ENCODE data around the gene INSM2. TPM values are rescaled to one million over a fixed set of nuclear protein-coding genes. Genes with fewer than 3 reads are reported as not detected.

INSM2 gene, protein sequence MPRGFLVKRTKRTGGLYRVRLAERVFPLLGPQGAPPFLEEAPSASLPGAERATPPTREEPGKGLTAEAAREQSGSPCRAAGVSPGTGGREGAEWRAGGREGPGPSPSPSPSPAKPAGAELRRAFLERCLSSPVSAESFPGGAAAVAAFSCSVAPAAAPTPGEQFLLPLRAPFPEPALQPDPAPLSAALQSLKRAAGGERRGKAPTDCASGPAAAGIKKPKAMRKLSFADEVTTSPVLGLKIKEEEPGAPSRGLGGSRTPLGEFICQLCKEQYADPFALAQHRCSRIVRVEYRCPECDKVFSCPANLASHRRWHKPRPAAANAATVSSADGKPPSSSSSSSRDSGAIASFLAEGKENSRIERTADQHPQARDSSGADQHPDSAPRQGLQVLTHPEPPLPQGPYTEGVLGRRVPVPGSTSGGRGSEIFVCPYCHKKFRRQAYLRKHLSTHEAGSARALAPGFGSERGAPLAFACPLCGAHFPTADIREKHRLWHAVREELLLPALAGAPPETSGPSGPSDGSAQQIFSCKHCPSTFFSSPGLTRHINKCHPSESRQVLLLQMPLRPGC
- not detected for total RNA-seq (2021; ENCODE audit: unreplicated experiment)
- not detected for polyA plus RNA-seq (2012; ENCODE audit: insufficient read length)
- Bru-seq, nascent RNA, result percentile 23 among the genes with signal in this experiment
- BruChase-seq, experiment 1, labeled RNA remaining after a 2-hour chase, result percentile 20 among the genes with signal in this experiment
- BruChase-seq, experiment 2, labeled RNA remaining after a 6-hour chase, result percentile 19 among the genes with signal in this experiment
- long read RNA-seq, result 0 reads

GRCh38 chr14:35533357-35534207 lies at the start of gene INSM2:
Gene INSM2, plus strand, starts transcription at chr14:35534164. Its CDS starts 89 bp downstream, at chr14:35534253.
- DNase-seq (ENCODE audit: low read depth, low spot score) (no peak), ATAC-seq (peak; percentile 96)
- Histone ChIP-seq H3K27me3 (ENCODE audit: control insufficient read depth, insufficient read depth, low read length) (peaks cover 18% of the 10 kb centered on the region), H3K27ac (ENCODE audit: low read length) (no peak within 1 kb of the TSS), H3K4me3 (ENCODE audit: low read depth in 2 of 2, low read length in 2 of 2) (peak within 1 kb of the TSS; percentile 61 to 67), H3K9me3 (ENCODE audit: control insufficient read depth, insufficient read depth, low read depth, low read length) (no peaks in the 10 kb centered on the region), H3K36me3 (ENCODE audit: control insufficient read depth, insufficient read depth, low read length) (no peaks in the 10 kb centered on the region), H3K4me1 (ENCODE audit: control insufficient read depth, insufficient read depth, low read length) (no peaks in the 10 kb centered on the region)
- ChIA-PET POLR2A (no interaction called here), CTCF (interaction anchor here (0.7 kb wide), 1 partner anchor 351 kb away, joined by 8 read pairs; no protein-coding TSS in a partner anchor)
- TF ChIP-seq POLR2AphosphoS5 (IDR thresholded peaks at IDR 0.05; ENCODE audit: low read depth, low read length) (no peak), CTCF (IDR thresholded peaks at IDR 0.05) (peak; percentile 7; the same call in 1 of the 2 replicates)
- BruUV-seq (replicated peaks), result no TSS peak
- intact Hi-C loops (cut with micrococcal nuclease; ENCODE audit: unreplicated experiment) (no loop called here), in situ Hi-C loops (cut with HindIII; ENCODE audit: low pct_unique_long_range_greater_than_20kb, low sequenced_read_pairs) (no loop called here)

DNA sequence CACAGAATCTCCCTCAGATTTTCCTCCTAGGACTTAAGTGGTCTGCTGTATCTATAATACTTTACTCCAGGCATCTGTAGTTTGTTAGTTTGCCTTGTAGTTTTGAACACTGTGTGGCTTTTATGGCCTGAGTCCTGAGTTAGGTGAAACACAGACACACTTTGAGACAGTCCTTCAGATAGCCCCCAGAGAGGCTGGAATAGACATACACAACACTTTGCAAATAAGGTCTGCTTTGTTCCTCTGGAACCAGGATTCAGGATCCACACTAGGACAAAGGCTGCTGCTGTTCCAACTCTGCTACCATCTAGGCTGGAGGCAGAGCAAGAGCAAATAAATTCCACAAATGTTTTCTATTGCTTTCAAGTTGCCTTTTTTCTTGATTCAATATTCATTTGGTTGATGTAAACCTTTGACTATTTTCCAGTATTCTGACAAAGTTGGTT lies 41.4 kb upstream of the INSM2 start:
- no TSS peak for BruUV-seq (replicated peaks)
- no peak overlapping the region for H3K27ac ChIP-seq (ENCODE audit: low read length)
- DNase-seq (ENCODE audit: low read depth, low spot score) (no peak), ATAC-seq (no peak)
- ChIA-PET POLR2A (no interaction called here), CTCF (no interaction called here)
- no peak for TF ChIP-seq POLR2AphosphoS5 (IDR thresholded peaks at IDR 0.05; ENCODE audit: low read depth, low read length)
- no peak for TF ChIP-seq TCF7L2 (IDR thresholded peaks at IDR 0.05; ENCODE audit: low read depth, low read length)
- TF ChIP-seq SIN3A (IDR thresholded peaks at IDR 0.05; ENCODE audit: borderline replicate concordance, insufficient read depth, low read depth, low read length), result no peak
- TF ChIP-seq CTCF (IDR thresholded peaks at IDR 0.05), result no peak
- TF ChIP-seq, protein P1, sequence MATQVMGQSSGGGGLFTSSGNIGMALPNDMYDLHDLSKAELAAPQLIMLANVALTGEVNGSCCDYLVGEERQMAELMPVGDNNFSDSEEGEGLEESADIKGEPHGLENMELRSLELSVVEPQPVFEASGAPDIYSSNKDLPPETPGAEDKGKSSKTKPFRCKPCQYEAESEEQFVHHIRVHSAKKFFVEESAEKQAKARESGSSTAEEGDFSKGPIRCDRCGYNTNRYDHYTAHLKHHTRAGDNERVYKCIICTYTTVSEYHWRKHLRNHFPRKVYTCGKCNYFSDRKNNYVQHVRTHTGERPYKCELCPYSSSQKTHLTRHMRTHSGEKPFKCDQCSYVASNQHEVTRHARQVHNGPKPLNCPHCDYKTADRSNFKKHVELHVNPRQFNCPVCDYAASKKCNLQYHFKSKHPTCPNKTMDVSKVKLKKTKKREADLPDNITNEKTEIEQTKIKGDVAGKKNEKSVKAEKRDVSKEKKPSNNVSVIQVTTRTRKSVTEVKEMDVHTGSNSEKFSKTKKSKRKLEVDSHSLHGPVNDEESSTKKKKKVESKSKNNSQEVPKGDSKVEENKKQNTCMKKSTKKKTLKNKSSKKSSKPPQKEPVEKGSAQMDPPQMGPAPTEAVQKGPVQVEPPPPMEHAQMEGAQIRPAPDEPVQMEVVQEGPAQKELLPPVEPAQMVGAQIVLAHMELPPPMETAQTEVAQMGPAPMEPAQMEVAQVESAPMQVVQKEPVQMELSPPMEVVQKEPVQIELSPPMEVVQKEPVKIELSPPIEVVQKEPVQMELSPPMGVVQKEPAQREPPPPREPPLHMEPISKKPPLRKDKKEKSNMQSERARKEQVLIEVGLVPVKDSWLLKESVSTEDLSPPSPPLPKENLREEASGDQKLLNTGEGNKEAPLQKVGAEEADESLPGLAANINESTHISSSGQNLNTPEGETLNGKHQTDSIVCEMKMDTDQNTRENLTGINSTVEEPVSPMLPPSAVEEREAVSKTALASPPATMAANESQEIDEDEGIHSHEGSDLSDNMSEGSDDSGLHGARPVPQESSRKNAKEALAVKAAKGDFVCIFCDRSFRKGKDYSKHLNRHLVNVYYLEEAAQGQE (IDR thresholded peaks at IDR 0.05; ENCODE audit: insufficient read depth in 1 of 2, low read depth in 2 of 2, low read length in 1 of 2), result no peak
- in situ Hi-C loops (cut with HindIII; ENCODE audit: low pct_unique_long_range_greater_than_20kb, low sequenced_read_pairs) (no loop called here), intact Hi-C loops (cut with micrococcal nuclease; ENCODE audit: unreplicated experiment) (no loop called here)
- no peaks in the 10 kb centered on the region for H3K9me3 ChIP-seq (ENCODE audit: control insufficient read depth, insufficient read depth, low read depth, low read length)
- no peaks in the 10 kb centered on the region for H3K27me3 ChIP-seq (ENCODE audit: control insufficient read depth, insufficient read depth, low read length)
- no peaks in the 10 kb centered on the region for H3K4me1 ChIP-seq (ENCODE audit: control insufficient read depth, insufficient read depth, low read length)
- no peaks in the 10 kb centered on the region for H3K36me3 ChIP-seq (ENCODE audit: control insufficient read depth, insufficient read depth, low read length)
- no peak overlapping the region for H3K4me3 ChIP-seq (ENCODE audit: low read depth in 2 of 2, low read length in 2 of 2)
